IPS DF 4.7 (cell line): ENCODE results near the gene ICAM1.
"Not testable (repeated sequence)": the region's sequence is repeated elsewhere in the genome, so short reads cannot be mapped to it uniquely, and the experiment has no call there.

Experiments
- DNase-seq: peaks from one replicate; pipeline ENCODE4 v3.0.0-alpha.2; 2013; ENCODE audit warnings: low spot score; ENCODE audit errors: extremely low read depth

ICAM1 gene

DNA sequence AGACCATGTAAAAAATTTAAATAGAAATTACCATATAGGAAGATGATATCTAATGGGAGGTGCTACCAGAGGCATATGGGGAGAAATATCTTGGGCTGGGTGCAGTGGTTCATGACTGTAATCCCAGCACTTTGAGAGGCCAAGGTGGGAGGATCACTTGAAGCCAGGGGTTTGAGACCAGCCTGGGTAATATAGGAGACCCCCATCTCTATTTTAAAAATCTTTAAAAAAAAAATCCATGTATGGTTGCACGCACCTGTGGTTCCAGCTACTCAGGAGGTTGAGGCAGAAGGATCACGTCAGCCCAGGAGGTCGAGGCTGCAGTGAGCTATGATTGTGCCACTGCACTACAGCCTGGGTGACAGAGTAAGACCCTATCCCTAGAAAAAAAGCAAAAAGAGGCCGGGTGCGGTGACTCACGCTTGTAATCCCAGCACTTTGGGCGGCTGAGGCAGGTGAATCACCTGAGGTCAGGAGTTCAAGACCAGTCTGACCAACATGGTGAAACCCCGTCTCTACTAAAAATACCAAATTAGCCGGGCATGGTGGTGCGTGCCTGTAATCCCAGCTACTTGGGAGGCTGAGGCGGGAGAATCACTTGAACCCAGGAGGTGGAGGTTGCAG is 29.0 kb upstream of the ICAM1 start:
- DNase-seq, result not testable (repeated sequence)

DNA sequence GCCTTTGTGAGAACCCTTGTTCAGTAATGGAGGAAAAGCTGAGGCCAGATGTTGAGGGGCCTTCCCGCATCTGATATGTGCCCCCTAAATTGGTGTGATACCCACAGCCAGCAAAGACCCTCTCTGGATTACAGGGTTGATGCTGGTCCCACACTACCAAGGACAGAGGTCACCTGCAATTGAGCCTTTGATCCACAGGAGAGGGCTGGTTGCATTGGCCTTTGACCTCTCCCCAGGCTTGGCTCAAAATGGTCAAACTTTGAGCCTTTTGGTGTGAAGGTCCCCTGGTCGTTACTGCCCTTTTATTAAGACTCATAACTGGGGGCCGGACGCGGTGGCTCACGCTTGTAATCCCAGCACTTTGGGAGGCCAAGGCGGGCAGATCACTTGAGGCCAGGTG is 27.3 kb upstream of the ICAM1 start:
- no peak for DNase-seq

GRCh38 chr19:10245189-10245939 is 25.6 kb upstream of the ICAM1 start:
- no peak for DNase-seq

- no peak for DNase-seq
These were observed 24.4 kb upstream of the ICAM1 start for GRCh38 chr19:10246511-10246910.

DNA sequence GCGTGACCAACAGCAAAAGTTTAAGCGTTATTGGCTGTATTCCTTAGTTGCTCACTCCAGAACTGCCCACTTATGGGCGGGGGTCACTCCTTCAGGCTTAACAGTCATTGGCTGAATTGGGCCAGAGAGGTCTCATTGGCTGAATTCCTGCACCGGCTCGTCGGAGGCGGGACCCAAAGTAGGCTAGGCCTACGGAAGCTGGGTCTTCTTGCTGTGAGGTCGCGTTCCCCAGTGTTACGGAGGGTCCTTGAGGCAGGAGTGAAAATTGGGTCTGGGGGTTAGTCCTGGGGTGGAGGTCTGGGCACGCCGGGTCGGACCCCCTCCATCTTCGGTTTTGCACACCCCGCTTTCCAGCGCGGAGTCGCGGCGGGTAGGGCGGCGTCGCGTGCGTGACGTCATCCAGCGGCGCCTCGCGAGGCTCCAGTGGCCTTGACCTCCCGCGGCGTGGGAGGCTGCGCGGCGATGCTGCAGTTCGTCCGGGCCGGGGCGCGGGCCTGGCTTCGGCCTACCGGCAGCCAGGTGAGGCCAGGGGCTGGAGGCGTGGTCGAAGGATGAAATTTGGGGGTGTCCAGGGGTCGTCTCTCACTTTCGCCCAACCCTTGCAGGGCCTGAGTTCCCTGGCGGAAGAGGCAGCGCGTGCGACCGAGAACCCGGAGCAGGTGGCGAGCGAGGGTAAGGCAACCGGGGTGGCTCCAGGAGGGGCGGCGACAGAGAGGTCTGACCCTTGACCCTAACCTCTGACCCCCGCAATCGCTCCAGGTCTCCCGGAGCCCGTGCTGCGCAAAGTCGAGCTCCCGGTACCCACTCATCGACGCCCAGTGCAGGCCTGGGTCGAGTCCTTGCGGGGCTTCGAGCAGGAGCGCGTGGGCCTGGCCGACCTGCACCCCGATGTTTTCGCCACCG is 18.9 kb upstream of the ICAM1 start, which contains the start of gene MRPL4:
MRPL4 (plus strand) TSS at position 423 of the 903 bp plus-strand sequence; CDS start at position 463, 40 bp downstream.
- DNase-seq, result no peak

DNA sequence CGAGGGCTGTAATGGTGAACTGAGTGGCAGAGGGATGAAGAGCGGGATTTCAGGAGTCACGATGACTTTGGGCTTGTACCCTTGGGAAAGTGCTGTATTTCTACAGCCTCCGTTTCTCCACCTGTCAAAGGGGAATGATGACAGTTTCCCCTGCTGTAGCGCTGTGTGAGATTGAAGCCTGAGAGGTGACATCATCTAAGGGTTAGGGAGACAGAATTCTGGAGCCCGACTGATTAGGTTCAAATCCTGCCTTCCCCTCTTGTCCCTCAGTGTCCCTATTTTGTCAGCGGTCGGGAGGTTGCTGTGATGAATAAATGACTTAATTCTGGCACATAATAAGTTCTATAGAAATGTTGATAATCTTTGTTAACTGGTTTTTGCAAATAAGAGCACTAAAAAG is 18.2 kb upstream of the ICAM1 start:
- no peak for DNase-seq

- no peak for DNase-seq
These were observed 16.7 kb upstream of the ICAM1 start for GRCh38 chr19:10254244-10254643.

GRCh38 chr19:10255358-10255757 is 15.6 kb upstream of the ICAM1 start:
- DNase-seq, result no peak

DNA sequence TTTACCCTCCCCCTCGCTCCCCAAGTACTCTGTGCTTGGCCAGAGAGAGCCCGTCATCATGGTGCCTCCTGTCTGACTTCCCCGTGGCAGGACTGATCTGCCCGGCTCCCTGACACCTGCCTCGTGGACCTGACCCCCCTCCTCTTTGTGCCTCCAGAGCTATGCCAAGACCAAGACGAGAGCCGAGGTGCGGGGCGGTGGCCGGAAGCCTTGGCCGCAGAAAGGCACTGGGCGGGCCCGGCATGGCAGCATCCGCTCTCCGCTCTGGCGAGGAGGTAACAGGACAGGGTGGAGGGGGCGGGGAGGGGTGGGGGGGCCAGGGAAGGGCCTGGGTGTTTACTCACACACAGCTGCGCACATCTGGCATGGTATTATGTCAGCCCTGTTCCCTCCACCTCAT is 14.4 kb upstream of the ICAM1 start:
- no peak for DNase-seq

- no peak for DNase-seq
These were observed 13.8 kb upstream of the ICAM1 start for GRCh38 chr19:10256970-10257615.

DNA sequence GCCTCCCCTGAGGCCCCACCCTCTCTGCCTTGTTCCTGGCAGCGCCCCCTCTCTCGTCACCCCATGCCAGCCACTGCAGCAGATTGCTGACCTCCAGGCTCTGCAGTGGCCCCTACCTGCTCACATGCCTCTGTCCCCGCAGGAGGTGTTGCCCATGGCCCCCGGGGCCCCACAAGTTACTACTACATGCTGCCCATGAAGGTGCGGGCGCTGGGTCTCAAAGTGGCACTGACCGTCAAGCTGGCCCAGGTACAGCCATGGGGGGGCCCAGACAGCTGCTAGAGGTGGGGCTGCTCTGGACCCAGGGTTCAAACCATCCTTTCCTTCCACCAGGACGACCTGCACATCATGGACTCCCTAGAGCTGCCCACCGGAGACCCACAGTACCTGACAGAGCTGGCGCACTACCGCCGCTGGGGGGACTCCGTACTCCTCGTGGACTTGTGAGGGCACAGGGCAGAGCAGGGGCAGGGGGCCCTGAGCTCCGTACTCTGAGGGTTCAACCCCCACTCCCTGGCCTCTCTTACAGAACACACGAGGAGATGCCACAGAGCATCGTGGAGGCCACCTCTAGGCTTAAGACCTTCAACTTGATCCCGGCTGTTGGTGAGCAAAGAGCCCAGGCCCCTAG is 12.7 kb upstream of the ICAM1 start:
- DNase-seq, result no peak

GRCh38 chr19:10259162-10259905 is 11.6 kb upstream of the ICAM1 start:
- peak; percentile 87 for DNase-seq

- DNase-seq, result no peak
These were observed 10.8 kb upstream of the ICAM1 start for GRCh38 chr19:10260141-10260584.

DNA sequence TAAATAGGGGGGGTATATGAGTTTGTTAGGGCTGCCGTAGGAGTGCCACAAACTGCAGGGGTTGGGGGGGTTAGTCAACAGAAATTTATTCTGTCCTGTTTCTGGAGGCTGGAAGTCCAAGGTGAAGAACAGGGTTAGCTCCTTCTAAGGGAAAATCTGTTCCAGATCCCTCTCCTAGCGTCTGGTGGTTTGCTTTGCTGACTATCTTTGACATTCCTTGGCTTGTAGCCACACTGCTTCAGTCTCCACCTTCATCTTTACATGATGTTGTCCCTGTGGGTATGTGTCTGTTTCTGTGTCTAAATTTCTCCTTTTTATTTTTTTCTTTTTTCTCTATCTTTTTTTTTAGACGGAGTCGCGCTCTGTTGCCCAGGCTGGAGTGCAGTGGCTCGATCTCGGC is 8.1 kb upstream of the ICAM1 start:
- no peak for DNase-seq

DNA sequence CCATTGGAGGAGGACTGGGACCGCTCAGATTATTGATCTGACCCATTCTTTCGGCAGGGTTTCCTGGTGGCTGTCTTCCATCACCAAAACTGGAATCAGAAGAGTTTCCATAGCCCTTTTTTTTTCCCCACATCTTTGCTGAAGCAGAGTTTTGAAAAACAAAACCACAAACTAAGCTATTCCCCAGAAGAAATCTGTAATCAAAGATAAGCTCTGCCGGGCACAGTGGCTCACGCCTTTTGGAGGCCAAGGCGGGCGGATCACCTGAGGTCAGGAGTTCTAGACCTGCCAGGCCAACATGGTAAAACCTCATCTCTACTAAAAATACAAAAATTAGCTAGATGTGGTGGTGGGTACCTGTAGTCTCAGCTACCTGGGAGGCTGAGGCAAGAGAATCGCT is 4.2 kb upstream of the ICAM1 start:
- DNase-seq, result no peak

DNA sequence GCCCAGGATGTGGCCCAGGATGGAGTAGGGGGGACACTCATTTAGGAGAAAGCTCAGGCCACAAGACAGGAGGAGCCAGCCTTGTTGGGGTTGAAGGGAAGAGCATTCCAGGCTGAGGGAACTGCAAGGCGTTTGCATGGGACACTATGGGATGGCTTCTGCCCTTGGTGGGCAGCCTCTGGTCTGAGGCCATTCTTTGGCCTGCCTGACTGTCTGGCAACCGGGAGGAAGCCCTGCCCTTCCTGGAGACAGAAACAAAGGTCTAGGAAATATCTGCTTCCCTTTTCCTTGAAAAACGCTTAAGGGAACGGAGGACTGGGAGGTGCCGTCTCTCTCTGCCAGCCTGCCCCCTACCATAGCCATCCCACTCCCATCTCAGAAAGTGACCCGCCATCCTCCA is 2.8 kb upstream of the ICAM1 start:
- no peak for DNase-seq

GRCh38 chr19:10269333-10270179 is 1.4 kb upstream of the ICAM1 start:
- no peak for DNase-seq

GRCh38 chr19:10270180-10270615 is 722 bp upstream of the ICAM1 start:
- no peak for DNase-seq

DNA sequence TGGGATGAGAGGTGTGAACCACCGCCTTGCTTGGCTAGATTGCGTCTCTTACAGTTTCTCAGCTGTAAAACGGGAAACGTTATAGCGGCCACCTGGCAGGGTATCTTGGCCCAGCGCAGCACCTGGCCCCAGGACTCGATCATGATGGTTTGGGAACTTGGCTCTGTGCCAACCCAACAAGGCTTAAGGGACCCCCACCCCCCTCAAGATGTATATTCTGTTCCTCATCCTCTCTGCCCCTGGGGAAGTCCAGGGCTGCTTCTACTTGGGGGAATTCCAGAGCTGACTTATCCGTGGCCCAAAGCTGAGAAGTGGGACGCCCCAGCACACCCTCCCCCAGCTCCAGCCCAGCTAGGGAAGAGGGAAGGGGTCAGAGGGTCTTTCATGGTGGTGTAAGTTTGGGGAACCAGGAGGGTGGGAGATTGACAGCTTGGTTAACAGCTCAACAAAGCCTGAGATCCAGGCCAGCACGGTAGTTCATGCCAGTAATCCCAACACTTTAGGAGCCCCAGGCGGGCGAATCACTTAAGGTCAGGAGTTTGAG is 695 bp downstream of the ICAM1 start:
- DNase-seq, result no peak
